ENCODE results near the gene CEP128.
"Not testable (repeated sequence)": the region's sequence is repeated elsewhere in the genome, so short reads cannot be mapped to it uniquely, and the experiment has no call there.

CEP128 gene

GRCh38 chr14:80951491-80951890 is 10.0 kb upstream of the CEP128 start:
- DNase-seq = no peak

- no peak for DNase-seq
These were observed 6.8 kb upstream of the CEP128 start for GRCh38 chr14:80948291-80948690.

DNA sequence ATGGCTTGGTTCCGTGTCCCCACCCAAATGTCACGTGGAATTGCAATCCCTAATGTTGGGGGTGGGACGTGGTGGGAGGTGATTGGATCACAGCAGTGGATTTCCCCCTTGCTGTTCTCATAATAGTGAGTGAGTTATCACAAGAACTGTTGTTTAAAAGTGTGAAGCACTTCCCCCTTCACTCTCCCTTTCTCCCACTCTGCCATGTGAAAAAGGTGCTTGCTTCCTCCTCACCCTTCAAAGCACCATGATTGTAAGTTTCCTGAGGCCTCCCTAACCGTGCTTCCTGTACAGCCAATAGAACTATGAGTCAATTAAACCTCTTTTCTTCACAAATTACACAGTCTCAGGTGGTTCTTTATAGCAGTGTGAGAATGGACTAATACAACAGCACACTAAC is 5.3 kb upstream of the CEP128 start:
- DNase-seq = no peak

DNA sequence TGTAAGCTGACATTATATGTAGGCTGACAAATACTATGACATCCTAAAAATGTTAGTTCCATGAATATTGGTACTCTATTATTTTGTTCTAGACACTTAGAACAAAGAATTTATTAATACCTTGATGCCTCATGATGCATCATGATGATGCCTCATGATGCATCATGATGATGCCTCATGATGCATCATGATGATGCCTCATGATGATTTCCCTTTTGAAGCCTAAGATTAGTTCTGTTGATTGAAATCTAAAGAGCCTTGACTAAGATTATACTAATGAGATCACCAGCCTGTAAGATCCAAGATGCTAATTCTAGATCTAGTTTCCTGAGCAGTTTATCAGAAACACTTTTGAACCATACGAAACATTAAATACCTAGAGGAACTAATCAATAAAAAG is 4.6 kb upstream of the CEP128 start:
- no peak for DNase-seq

DNA sequence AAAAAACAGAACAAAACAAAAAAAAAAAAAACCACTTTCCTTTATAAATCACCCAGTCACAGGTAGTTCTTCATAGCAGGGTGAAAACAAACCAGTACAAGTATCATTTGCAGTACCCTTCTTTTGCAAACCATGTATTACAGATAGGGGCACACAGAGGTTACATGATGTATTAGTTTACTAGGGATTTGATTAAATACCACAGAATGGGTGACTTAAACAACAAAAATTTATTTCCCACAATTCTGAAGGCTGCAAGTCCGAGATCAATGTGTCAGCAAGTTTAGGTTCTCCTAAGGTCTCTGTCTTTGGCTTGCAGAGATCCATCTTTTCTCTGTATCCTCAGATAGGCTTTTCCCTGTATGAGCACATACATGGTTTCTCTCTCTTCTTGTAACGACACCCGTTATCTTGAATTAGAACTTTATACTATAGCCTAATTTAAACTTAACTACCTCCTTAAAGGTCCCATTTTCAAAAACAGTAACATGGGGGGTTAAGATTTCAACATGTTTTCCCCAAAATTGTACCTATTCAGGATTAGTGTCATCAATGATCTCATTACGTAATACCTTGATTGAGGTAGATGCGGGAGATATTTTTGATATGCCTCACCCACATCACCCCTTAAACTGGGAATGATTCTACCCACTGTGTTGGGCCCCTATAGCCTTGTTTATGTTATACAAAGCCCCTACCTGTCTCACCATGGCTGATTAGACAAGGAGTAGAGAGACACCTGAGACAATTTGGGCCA is 3.5 kb upstream of the CEP128 start:
- DNase-seq = no peak

- DNase-seq = no peak
These were observed 658 bp upstream of the CEP128 start for GRCh38 chr14:80942191-80942600.

GRCh38 chr14:80940146-80940545 is 1.4 kb downstream of the CEP128 start:
- DNase-seq = no peak

GRCh38 chr14:80933686-80934085 is 7.9 kb downstream of the CEP128 start:
- no peak for DNase-seq

DNA sequence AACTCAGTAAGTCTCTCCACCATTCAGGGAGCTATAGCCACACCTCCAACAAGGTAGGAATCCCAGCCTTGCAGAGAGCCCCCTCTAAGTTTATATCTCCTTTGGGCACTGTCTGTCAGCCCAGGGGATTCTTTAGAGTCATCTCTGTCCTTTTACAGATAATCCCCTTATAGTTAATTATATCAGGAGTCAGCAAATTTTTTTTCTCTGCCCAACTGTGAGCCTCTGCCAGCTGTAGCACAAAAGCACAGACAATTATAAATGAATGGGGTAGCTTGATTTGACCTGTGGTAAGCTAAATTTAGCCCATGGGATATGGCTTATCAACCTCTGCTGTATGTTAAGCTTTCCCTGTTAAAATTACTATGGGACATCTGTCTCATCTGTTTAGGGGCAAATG is 8.3 kb downstream of the CEP128 start:
- no peak for DNase-seq

DNA sequence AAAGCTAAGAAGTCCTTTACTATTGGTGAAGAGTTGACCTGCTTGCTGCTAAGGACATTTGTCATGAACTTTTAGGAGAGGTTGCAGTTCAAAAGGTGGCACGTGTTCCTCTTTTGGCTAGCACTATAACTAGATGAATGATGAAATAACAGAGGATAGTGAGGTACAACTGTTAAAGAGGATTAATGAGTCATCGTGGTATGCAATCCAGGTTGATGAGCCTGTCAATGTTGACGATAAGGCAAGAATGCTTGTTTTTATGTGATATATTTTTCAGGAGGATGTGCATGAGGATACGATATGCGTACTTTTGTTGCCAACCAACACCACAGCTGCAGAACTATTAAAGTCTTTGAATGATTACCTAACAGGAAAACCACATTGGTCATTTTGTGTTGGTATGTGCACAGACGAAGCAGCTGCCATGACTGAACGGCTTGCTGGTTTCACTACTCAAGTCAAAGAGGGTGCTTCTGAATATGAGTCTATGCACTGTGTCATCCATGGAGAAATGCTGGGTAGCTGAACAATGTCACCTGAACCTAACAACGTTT is 10.6 kb downstream of the CEP128 start:
- no peak for DNase-seq

DNA sequence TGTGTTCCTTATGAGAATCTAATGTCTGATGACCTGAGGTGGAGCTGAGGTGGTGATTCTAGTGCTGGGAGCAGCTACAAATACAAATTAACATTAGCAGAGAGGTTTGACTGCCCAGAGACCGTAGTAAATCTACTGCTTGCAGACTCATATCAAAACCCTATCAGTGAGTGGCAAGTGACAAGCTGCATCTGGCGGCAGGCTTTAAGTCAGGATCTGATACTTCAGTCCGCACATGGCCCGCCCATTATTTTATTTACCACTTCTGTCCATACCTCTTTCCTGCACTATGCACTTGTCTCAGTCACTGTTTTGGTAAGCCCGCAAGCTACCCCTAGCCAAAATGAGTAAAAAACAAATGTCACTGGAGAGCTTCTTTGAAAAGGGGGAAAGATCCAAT is 11.4 kb downstream of the CEP128 start:
- DNase-seq = no peak

DNA sequence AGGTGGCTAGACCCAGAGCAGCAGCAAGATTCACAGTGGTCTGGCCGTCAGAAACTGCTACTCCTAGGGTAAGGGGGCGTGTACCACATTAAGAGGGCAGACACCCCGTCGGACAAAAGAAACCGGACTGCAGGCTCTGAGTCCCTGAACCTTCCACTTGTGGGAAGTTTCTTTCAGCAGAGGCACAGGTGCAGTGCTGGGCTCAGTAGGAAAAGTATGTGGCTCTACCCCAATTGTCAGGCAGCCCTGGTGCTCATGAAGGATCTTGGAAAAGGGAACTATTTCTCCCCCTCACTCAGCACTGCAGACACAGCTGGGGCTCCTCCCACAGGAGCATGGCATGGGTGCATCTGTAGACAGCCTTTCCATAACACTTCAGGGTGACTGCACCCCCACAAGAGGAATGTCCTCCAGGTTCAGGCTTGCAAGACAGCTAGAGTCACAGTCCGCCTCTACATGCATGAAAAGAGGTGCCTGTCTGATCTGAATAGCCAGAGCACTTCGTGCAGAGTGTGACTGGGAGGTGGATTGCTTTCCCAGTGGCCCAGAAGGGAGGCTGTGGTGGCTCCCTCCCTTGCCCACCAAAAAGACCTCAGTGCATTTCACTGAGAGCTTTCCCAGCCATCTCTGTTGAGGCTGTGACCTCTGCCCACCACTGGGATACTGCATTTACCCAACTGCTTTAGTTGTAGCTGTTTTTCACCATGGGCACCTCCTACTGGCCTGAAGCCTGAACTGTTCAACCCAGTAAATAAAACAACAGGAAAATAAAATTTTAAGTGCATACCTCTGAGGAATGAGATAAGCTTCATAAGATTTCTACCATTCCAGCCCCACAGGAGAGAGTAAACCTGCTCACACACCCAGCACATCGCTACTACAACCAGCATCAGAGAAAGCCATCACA is 14.2 kb downstream of the CEP128 start:
- no peak for DNase-seq

- no peak for DNase-seq
These were observed 15.0 kb downstream of the CEP128 start for GRCh38 chr14:80926397-80927082.

- DNase-seq = no peak
These were observed 17.0 kb downstream of the CEP128 start for GRCh38 chr14:80924365-80925103.

DNA sequence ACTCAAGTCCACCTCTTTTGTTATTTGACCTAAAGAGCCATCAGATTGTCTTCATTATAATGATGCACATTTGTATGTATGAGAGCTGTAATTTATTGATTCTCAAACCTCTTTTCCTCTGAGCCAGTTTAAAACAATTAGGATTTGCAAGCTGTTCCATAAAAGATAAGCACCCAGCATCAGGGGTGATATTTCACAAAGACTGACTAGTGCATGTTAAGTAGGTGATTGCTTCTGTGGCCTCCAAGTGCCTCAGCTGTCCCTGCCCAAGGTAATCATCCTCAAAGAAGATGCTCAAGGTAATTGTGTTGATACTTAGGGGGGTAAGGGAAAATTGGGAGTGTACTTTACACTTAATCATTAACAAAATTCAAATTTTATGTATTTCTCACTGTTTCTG is 18.2 kb downstream of the CEP128 start:
- DNase-seq = no peak

- no peak for DNase-seq
These were observed 21.9 kb downstream of the CEP128 start for GRCh38 chr14:80919622-80920021.

GRCh38 chr14:80912013-80912412 is 29.5 kb downstream of the CEP128 start:
- DNase-seq = not testable (repeated sequence)

DNA sequence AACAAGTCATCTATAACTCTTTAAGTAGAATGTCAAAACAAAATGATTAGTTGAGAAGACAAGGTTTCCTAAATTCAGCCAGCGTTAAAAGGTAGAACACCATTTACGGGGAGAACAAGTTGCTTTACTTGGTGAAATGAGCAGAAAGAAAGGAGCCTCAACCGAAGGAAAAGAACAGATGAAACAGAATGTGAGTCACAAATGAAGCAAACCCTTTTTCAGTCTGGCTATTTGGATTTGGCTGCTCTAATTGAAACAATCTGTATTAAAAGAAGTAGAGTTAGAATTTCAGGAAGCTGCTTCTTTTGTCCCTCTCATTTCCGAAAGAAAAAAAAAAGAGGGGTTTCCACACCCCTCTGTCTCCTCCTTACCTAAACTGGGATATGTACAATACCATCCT is 34.6 kb downstream of the CEP128 start:
- no peak for DNase-seq

GRCh38 chr14:80906336-80906735 is 35.2 kb downstream of the CEP128 start:
- DNase-seq = no peak

DNA sequence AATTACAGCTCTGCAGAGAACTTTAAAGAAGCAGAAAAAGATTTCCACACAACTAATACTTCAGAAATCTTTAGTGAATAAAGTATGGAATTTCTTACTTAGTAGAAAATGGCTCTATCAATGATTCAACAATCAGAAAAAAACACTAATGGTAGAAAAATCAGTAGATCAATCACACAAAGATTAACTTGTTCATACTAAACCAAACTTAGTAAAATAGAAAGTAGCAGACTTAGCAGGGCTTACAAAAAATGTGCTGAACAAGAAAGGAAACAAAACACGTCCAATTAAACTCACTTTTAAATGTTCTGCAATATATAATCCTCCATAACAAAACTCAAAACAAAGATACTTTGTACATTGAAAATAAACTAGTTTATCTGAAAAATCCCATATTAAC is 38.9 kb downstream of the CEP128 start:
- no peak for DNase-seq

GRCh38 chr14:80901822-80902221 is 39.7 kb downstream of the CEP128 start:
- no peak for DNase-seq

DNA sequence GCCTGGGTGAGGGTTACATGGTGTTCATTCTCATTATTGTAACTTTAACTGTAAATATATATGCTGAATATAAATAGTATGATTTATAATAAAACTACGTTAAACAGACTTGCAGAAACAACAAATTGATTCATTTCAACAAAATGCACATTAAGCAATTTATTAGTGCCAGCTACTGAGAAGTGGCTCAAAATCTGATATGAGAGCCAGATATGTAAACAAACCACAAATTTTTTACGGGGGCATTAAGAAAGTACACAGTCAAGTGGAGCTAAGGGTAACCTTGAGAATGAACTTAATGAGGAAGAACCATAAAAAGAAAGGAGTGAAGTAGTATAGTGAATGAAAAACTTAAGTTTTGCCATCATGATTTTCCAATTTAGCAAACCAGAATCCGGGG is 40.3 kb downstream of the CEP128 start:
- no peak for DNase-seq

GRCh38 chr14:80872645-80873044 is 68.9 kb downstream of the CEP128 start:
- DNase-seq = no peak
